HL-60 (cell line): ENCODE measurements around the gene NRCAM.

Experiments used
- DNase-seq, 2 experiments: peaks; one replicate each; pipeline ENCODE4 v3.0.0-alpha.2; 2010 to 2020; ENCODE audit warnings: low read depth in 1 of 2, low spot score in 1 of 2
- H3K27ac ChIP-seq: fragments of 250-450 bp; sonication (Bioruptor Pico); replicated peaks from 2 replicates; pipeline ENCODE4 v1.5.1; 2020; ENCODE audit warnings: mild to moderate bottlenecking, moderate library complexity
- H3K27me3 ChIP-seq: fragments of 250-450 bp; sonication (Bioruptor Pico); 2 replicates; pipeline ENCODE4 v1.5.1; 2021; ENCODE audit warnings: mild to moderate bottlenecking, moderate library complexity; ENCODE audit not compliant: insufficient read depth, poor library complexity, severe bottlenecking
- H3K4me3 ChIP-seq: replicated peaks from 2 replicates; pipeline ENCODE4 v1.5.1; 2011; ENCODE audit warnings: mild to moderate bottlenecking, control low read depth, low read length; ENCODE audit not compliant: insufficient read depth
- GABPA ChIP-seq: IDR thresholded peaks from 2 replicates; pipeline ENCODE4 v1.6.1; 2012; ENCODE audit warnings: low read depth
- POLR2AphosphoS5 ChIP-seq: IDR thresholded peaks from 2 replicates; pipeline ENCODE4 v1.6.1; 2012; ENCODE audit warnings: low read depth
- SPI1 ChIP-seq: IDR thresholded peaks from 2 replicates; pipeline ENCODE4 v1.6.1; 2012; ENCODE audit warnings: low read depth, mild to moderate bottlenecking, borderline replicate concordance
- TF ChIP-seq, protein P1 (sequence below): IDR thresholded peaks from one replicate; pipeline ENCODE4 v1.5.1; 2011; ENCODE audit warnings: low read length, control low read depth, inconsistent platforms; ENCODE audit not compliant: insufficient read depth
- TF ChIP-seq, protein P2 (sequence below): IDR thresholded peaks from 2 replicates; pipeline ENCODE4 v1.6.1; 2012; ENCODE audit warnings: low read depth; ENCODE audit not compliant: insufficient replicate concordance

The NRCAM gene

DNA sequence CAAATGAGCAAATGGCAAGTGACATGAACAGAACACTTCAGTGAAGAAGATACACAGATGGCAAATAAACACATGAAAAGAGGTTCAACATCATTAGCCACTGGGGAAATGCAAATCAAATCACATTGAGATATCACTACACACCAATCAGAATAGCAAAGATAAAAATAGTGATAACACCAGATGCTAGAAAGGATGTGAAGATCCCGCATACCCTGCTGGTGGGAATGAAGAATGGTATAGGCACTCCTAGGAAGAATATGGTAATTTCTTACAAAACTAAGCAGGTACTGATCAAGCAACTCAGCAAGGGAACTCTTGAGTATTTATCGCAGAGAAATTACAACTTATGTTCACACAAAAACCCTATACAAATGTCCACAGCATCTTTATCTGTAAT is 337.3 kb downstream of the NRCAM start:
- H3K4me3 ChIP-seq = no peak overlapping the region
- no peak overlapping the region for H3K27ac ChIP-seq
- no peaks in the 10 kb centered on the region for H3K27me3 ChIP-seq
- TF ChIP-seq, protein P1, sequence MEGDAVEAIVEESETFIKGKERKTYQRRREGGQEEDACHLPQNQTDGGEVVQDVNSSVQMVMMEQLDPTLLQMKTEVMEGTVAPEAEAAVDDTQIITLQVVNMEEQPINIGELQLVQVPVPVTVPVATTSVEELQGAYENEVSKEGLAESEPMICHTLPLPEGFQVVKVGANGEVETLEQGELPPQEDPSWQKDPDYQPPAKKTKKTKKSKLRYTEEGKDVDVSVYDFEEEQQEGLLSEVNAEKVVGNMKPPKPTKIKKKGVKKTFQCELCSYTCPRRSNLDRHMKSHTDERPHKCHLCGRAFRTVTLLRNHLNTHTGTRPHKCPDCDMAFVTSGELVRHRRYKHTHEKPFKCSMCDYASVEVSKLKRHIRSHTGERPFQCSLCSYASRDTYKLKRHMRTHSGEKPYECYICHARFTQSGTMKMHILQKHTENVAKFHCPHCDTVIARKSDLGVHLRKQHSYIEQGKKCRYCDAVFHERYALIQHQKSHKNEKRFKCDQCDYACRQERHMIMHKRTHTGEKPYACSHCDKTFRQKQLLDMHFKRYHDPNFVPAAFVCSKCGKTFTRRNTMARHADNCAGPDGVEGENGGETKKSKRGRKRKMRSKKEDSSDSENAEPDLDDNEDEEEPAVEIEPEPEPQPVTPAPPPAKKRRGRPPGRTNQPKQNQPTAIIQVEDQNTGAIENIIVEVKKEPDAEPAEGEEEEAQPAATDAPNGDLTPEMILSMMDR = no peak
- no peak for TF ChIP-seq POLR2AphosphoS5
- TF ChIP-seq, protein P2, sequence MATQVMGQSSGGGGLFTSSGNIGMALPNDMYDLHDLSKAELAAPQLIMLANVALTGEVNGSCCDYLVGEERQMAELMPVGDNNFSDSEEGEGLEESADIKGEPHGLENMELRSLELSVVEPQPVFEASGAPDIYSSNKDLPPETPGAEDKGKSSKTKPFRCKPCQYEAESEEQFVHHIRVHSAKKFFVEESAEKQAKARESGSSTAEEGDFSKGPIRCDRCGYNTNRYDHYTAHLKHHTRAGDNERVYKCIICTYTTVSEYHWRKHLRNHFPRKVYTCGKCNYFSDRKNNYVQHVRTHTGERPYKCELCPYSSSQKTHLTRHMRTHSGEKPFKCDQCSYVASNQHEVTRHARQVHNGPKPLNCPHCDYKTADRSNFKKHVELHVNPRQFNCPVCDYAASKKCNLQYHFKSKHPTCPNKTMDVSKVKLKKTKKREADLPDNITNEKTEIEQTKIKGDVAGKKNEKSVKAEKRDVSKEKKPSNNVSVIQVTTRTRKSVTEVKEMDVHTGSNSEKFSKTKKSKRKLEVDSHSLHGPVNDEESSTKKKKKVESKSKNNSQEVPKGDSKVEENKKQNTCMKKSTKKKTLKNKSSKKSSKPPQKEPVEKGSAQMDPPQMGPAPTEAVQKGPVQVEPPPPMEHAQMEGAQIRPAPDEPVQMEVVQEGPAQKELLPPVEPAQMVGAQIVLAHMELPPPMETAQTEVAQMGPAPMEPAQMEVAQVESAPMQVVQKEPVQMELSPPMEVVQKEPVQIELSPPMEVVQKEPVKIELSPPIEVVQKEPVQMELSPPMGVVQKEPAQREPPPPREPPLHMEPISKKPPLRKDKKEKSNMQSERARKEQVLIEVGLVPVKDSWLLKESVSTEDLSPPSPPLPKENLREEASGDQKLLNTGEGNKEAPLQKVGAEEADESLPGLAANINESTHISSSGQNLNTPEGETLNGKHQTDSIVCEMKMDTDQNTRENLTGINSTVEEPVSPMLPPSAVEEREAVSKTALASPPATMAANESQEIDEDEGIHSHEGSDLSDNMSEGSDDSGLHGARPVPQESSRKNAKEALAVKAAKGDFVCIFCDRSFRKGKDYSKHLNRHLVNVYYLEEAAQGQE = no peak
- no peak for TF ChIP-seq GABPA
- no peak for DNase-seq

DNA sequence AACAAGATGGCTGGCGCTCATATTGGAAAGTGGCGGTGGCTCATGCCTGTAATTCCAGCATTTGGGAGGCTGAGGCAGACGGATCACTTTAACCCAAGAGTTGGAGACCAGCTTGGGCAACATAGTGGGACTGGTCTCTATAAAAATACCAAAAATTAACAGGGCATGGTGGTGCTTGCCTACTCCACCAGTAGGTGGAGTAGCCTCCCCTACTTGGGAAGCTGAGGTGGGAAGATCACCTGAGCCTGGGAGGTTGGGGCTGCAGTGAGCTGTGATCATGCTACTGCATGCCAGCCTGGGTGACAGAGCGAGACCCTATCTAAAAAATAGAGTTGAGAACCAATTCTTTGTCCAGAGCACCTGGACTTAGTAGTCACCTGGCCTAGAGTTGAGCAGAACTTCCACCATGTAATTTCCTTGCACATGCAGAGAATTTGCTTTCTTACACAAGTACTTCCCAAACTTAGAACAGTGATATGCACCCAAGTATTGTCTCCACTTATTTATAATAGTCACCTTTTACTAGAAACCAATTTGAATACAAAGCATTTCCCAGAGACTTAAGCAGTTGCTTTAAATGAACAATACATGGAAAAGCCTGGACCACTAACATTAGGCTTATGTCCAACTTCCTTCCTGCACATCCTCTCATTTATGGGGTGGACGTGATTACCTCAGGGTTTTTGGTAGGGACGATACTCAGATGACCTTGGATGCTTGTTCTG is 342.0 kb downstream of the NRCAM start:
- Histone ChIP-seq H3K27me3 (no peaks in the 10 kb centered on the region), H3K27ac (no peak overlapping the region), H3K4me3 (no peak overlapping the region)
- peak in 1 of 2 experiments; percentile 22 for DNase-seq
- TF ChIP-seq, protein P2 = no peak
- TF ChIP-seq, protein P1 = peak; percentile 21
- no peak for TF ChIP-seq POLR2AphosphoS5

DNA sequence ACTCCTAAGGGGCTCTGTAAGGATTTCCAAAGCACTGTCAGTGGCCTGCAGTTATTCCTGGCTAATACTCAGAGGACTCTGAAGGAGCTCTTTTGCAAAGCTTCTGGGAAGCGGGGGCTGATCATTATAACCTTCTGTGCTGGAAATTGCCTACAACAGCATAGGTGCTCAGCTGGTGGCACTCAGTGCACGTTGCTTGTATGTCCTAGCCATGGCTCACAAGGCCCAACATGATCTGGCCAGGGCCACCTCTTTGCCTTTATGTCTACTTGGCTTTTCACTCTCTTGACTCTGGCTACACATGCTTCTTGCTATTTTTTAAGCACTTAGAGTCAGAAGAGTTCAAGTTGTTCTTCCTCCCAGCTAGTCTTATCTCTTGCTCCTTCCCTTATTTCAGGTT is 343.6 kb downstream of the NRCAM start:
- no peak for DNase-seq
- TF ChIP-seq GABPA = no peak
- no peaks in the 10 kb centered on the region for H3K27me3 ChIP-seq

DNA sequence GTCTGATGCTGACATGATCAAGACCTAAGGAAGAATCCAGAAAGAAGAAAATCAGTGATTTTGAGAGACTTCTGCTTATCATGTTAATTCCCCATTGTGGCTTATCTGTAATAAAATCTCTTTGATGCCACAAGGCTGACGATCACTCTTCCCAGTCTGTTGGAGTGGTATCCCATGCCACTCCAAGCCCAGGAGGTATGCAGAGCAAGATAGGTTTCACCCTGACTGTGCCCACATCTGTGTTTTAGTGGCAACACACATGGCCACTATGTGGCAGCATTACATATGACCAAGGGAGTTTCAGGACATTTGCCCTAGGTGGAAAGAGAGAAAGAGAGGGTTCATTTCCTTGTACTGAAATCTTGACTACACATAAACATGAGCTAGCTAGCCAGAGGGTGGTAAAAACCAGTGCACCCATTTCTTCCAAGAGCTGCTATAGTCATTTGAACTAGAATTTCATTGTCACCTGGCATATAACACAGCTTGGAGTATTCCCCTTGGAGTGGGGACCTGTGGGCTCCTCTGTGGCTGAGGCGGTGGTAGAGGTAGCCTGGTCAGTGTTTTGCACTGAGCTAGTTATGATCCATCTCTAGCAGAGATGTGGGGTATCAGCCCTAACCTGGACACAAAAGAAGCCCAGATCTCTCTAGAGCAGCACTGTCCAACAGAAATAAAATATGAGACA is 346.9 kb downstream of the NRCAM start:
- H3K4me3 ChIP-seq = no peak overlapping the region
- TF ChIP-seq, protein P1 = peak; percentile 52
- no peak for TF ChIP-seq SPI1
- H3K27ac ChIP-seq = no peak overlapping the region

More for the DNA sequence above, 343.6 kb downstream of the NRCAM start:
- no peak overlapping the region for H3K27ac ChIP-seq
- no peak overlapping the region for H3K4me3 ChIP-seq

More for the DNA sequence above, 346.9 kb downstream of the NRCAM start:
- no peaks in the 10 kb centered on the region for H3K27me3 ChIP-seq
- peak in 1 of 2 experiments; percentile 35 for DNase-seq
